GM10248 (cell line): ENCODE results near the gene WNT9A.

ENCODE experiments used
- CTCF ChIA-PET: fragments of 300-600 bp; sonication (Branson Sonifier 250); formaldehyde crosslinking; extraction: SDS; loops from one replicate; lab custom pipeline; 2021; ENCODE audit warnings: antibody characterized with exemption; lab: Yijun Ruan, JAX
- POLR2A ChIA-PET: fragments of 350-650 bp; sonication (Branson Sonifier 250); formaldehyde crosslinking; extraction: SDS; loops from one replicate; lab custom pipeline; 2020; ENCODE audit warnings: antibody characterized with exemption; lab: Yijun Ruan, JAX
- DNase-seq: peaks from one replicate; pipeline ENCODE4 v3.0.0; 2012; ENCODE audit errors: extremely low spot score
- CTCF ChIP-seq: IDR thresholded peaks from 2 replicates; pipeline ENCODE4 v1.5.1; 2012; ENCODE audit warnings: mild to moderate bottlenecking, low read depth; ENCODE audit errors: extremely low read depth, missing control alignments, control extremely low read depth

WNT9A gene

GRCh38 chr1:227915564-227916553 lies 31.9 kb downstream of the WNT9A start:
- TF ChIP-seq CTCF: no peak
- CTCF ChIA-PET: no interaction called here
- no peak for DNase-seq
- POLR2A ChIA-PET: no interaction called here

- no peak for DNase-seq
- CTCF ChIA-PET: no interaction called here
- POLR2A ChIA-PET: no interaction called here
- no peak for TF ChIP-seq CTCF
Observed at GRCh38 chr1:227914801-227915563, 32.8 kb downstream of the WNT9A start.

GRCh38 chr1:227913764-227914721 lies 33.7 kb downstream of the WNT9A start:
- POLR2A ChIA-PET: no interaction called here
- CTCF ChIA-PET: no interaction called here
- no peak for DNase-seq
- TF ChIP-seq CTCF: no peak

- no peak for DNase-seq
- no peak for TF ChIP-seq CTCF
- POLR2A ChIA-PET: no interaction called here
- CTCF ChIA-PET: interaction anchor here (0.9 kb wide), 1 partner anchor 9 kb away, joined by 3 read pairs; no protein-coding TSS in a partner anchor
Observed at GRCh38 chr1:227913396-227913763, 34.4 kb downstream of the WNT9A start.

GRCh38 chr1:227912866-227913265 lies 34.9 kb downstream of the WNT9A start:
- POLR2A ChIA-PET: no interaction called here

More at GRCh38 chr1:227912866-227913265, 34.9 kb downstream of the WNT9A start:
- TF ChIP-seq CTCF: no peak
- CTCF ChIA-PET: interaction anchor here (0.9 kb wide), 1 partner anchor 9 kb away, joined by 3 read pairs; no protein-coding TSS in a partner anchor
- no peak for DNase-seq
